Ovary (tissue), 3 donors: ENCODE measurements around the gene UPF1.

Source experiments
- EP300 ChIP-seq: sonication (generic); formaldehyde crosslinking; IDR thresholded peaks from one replicate; pipeline ENCODE4 v1.6.1; 2017; ENCODE audit warnings: antibody characterized with exemption
- TF ChIP-seq, protein P1 (sequence below), 3 donors: fragments of 450-650 bp in 2 of 3; fragments of 200-600 bp in 1 of 3; IDR thresholded peaks; one replicate each; pipeline versions ENCODE4 v1.5.1 to v1.8.0; 2016 to 2022; ENCODE audit warnings: antibody characterized with exemption in 3 of 3, mild to moderate bottlenecking in 1 of 3
- donor health status: DM: no; HTN: no; CAD: no.

DNA sequence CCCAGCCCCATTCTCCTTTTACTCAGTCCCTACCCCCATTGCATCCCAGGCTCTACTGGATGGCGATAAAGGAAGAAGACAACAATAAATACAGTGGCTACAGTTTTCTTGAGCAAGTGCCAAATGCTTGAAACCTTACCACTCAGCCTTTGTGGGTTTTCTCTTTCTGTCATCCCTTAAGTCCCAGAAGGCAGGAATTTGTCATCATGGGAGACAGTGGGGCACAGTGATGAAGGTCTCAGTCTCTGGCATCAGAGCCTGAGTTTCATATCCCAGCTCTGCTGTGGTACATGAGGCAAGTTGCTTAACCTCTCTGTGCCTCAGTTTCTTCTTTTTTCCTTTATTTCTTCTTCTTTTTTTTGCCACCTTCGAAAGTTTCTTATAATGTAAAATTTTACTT lies 35.5 kb upstream of the UPF1 start:
- TF ChIP-seq EP300: no peak
- TF ChIP-seq, protein P1, sequence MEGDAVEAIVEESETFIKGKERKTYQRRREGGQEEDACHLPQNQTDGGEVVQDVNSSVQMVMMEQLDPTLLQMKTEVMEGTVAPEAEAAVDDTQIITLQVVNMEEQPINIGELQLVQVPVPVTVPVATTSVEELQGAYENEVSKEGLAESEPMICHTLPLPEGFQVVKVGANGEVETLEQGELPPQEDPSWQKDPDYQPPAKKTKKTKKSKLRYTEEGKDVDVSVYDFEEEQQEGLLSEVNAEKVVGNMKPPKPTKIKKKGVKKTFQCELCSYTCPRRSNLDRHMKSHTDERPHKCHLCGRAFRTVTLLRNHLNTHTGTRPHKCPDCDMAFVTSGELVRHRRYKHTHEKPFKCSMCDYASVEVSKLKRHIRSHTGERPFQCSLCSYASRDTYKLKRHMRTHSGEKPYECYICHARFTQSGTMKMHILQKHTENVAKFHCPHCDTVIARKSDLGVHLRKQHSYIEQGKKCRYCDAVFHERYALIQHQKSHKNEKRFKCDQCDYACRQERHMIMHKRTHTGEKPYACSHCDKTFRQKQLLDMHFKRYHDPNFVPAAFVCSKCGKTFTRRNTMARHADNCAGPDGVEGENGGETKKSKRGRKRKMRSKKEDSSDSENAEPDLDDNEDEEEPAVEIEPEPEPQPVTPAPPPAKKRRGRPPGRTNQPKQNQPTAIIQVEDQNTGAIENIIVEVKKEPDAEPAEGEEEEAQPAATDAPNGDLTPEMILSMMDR (IDR thresholded peaks at IDR 0.05): no peak
